Fibroblast of skin of left biceps (primary cell): ENCODE results near the gene ARL4D.

Experiments
- DNase-seq, 2 experiments: peaks; one replicate each; pipeline ENCODE4 v3.0.0-alpha.2; 2013; ENCODE audit warnings: low read depth in 2 of 2

ARL4D gene

DNA sequence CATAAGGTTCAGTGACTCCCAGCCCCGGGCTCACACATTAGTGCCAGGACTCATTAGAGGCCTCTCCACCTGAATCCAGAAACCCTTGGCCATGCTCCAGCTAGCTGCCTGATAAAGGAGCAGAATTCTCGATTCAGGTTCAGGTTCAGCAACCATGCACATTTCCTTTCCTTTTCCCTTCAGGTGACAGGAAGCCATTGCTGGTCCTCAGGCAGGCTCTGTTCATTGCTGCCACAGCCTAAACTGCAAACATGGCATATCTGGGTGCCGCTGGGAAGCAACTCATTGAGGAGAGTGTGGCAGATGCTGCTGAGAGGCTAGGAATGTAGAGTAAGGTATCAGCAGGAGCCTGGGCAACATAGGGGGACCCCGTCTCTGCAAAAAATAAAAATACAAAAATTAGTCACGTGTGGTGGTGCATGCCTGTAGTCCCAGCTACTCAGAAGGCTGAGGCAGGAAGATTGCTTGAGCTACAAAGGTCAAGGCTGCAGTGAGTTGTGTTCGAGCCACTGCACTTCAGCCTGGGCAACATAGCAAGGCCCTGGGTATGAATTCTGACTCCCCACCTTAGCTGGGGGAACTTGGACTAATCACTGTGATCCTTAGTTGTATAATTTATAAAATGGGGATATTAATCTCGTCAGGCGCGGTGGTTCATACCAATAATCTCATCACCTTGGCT, 28.7 kb downstream of the ARL4D start:
- DNase-seq: no peak

DNA sequence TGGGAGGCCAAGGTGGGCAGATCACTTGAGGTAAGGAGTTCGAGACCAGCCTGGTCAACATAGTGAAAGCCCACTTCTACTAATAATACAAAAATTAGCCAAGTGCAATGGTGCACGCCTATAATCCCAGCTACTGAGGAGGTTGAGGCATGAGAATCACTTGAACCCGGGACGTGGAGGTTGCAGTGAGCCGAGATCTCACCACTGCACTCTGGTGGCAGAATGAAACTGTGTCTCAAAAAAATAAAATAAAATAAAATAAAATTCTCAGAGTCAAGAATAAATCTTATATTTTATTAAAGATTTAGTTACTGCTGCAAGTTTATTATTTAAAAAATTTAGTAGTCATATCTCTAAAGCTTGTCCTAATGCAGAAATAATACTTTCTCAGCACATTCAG, 29.7 kb downstream of the ARL4D start:
- DNase-seq: no peak

DNA sequence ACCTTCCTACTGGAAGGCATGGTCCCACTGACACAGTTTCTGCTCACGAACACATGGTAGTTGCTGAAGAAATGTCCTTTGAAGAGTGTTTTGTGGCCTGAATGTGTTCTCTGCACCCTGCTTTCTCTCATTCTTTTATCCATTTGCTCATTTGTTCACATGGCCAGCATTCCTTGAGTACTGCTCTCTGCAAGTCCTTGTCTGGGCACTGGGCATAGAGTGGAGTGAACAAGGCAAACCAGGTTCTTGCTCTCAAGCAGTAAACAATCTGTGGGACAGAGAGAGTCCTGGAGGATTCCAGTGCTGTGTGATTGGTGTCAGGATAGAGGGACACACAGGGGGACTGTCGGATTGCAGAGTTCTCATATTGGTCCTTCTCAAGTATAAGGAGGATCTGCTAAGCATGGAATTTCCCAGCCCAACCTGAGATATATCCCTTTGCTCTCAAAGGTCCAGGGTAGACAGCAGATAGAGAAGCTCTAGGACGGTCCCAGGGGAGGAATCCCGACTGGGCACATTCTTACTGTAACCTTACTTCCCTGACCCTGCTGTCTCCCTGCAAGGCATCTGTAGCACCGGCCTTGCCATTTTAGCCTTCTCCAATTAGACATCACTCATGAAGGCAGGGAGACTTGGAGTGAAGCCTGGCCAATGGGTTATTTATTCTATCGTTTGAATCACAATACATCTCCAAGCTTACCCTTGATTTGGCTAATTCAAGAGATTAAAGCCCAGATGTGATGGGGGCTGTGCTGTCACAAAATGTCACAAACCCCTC, 32.3 kb downstream of the ARL4D start:
- DNase-seq: no peak

DNA sequence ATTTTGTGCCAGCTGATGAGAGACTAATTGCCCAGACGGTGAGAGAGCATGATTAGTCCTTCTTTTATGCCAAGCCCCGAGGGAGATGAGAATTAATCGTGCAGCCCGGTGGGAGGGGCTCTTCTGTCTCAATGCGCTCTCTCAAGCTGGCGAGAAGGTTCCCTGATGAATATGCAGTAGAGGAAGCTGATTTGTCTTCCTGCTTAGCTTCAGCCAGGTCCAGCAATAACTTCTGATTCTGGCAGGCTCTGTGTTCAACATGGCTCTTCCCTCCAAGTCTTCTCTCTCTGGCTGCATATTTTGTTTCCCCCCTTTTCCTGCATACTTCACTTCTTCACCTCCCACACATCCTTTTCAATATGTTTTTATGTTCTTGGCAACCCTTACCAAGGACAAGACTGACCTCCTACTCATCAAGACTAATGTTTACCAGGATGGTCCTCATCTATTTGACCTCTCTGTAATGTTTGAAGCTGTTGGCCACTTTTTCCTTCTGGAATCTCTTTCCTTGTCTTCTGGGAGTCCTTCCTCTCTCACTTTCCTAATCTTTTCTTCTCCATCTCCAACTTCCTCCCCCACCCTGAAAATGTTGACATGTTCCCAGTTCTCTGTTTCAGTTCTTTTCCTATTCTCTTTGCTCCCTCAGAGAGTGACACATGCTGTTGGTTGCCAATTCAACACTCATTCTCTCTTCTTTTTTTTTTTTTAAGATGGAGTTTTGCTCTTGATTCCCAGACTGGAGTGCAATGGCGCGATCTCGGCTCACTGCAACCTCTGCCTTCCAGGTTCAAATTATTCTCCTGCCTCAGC, 33.1 kb downstream of the ARL4D start:
- no peak for DNase-seq

DNA sequence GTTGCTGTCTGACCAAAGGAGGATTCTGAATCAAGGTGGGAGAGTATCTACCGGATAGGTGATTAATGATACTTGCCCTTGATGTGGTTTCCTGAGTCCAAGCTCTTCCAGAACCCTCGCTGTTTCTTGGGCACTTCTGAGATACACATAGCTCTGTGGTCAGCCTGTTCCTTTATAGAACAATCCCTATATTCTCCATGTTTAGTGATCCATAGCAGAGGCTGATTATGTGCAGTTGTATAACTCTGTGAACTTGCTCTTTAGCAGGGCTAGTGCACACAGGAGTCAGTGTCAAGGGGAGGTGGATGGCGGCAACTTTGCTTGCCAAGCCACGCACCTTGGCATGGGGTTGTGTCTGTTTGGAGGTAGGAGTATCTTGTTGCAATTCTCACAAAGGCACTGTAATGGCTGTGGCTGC, 36.1 kb downstream of the ARL4D start:
- no peak for DNase-seq

DNA sequence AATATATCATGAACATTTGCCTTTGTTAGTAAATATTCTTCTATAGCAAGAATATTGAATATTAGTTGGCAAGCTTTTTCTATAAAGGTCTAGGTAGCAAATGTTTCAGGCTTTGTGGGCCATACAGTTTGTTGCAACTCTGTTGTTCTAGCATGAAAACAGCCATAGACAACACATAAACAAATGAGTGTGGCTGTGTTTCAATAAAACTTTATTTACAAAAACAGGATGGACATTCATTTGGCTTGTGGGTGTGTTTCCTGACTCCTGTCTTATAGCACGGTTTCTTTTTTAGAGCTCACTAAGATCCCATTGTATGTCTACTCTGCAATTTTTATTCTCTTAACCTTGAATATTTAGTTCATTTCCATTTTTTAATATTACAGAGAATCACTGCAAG, 39.0 kb downstream of the ARL4D start:
- no peak for DNase-seq

DNA sequence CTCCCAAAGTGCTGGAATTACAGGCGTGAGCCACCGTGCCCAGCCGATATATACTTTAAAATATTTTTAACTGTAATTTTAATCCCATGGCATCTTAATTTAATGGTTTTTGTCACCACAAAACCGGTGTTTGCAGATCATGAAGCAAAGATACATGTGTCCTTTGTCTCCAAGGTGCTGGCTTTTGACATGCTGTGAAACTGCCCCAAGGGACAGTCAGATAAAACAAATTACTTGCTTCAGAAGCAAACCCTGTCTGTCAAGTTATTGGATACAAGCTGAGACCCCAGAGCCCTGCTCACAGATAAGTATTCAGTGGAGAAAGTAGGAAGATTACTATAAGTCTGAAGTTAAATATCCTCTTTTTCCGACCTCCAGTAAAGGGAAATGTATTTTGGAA, 39.8 kb downstream of the ARL4D start:
- no peak for DNase-seq

DNA sequence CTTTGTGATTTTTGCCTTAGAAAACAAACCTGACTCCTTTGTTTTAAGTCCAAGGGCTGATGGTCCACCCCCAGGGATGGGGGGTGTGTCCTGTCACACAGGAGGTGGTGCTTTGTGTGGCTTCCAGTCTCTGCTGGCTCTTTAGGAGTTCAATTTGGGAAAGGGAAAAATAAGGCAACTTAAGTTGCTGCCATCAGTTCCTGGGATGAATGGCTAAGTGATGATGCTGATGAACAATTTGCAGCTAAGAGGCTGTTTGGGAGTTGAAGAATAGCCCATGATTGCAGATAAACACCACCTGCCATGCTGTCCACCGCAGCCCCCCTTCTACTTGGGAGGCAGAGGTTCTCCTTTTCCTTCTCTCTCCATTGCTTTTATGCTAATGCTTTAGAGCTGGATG, 40.2 kb downstream of the ARL4D start:
- DNase-seq: no peak

DNA sequence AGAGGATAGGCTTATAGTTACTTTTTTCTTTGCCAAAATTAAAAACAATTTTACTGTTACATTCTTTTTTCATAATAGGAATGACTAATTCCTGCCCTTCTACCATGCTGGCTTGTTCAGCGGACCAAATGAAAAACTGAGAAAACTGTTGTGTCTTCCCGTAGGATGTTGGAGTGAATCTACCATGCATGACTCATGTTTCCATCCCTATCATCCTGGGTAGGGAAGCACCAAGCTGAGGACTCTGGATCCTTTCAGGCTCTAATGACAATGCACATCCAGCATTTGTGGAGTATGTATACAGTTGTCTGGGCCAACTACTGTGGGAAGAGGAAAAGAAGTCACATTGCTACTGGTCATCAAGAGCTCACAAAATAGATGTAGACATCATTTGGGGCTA, 43.9 kb downstream of the ARL4D start:
- no peak for DNase-seq

DNA sequence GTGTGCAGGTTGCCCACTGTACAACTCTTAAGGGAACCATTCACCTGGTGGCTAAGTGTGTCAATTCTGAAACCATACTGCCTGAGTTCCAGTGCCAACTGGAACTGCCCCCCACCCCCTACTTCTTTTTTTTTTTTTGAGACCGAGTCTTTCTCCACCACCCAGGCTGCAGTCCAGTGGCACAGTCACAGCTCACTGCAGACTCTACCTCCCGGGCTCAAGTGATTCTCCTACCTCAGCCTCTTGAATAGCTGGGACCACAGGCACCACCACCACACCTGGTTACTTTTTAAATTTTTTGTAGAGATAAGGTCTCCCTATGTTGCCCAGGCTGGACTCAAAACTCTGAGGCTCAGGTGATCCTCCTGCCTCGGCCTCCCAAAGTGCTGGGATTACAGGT, 44.6 kb downstream of the ARL4D start:
- no peak for DNase-seq

DNA sequence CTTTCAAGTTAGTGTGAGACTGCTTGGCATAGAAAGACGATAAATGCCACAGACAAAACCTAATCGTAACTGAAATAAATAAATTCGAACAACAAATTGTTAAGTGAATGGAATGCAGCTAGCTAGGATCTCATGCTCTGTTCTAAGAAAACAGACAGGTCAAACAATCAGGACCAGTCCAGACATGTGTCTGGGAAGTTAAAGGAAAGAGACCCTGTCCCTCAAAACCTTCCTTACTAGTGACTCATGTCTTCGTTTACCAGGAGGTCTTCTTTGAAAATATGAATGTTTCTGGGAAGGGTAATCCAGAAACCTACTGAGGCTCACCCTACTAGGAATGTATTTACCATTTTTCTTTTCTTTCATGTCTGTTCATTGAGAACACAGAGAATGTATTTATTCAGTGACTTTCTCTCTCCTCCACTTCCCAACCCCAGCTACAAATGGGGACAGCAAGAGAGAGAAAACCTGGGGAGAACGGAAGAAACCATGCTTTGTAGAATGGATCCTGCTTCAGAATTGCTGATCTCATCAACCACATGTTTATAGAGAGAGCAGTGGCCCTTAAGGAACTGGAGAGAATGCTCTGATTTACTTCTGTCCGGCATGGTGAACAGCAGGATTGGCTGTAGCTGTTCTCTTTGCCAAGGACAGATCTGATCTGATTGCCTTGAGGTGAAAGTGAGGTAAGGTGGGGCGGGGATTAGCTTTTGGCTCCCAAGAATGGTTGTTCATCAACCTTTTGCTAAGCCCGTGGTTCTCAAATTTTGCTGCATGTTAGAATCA, 45.6 kb downstream of the ARL4D start:
- no peak for DNase-seq

DNA sequence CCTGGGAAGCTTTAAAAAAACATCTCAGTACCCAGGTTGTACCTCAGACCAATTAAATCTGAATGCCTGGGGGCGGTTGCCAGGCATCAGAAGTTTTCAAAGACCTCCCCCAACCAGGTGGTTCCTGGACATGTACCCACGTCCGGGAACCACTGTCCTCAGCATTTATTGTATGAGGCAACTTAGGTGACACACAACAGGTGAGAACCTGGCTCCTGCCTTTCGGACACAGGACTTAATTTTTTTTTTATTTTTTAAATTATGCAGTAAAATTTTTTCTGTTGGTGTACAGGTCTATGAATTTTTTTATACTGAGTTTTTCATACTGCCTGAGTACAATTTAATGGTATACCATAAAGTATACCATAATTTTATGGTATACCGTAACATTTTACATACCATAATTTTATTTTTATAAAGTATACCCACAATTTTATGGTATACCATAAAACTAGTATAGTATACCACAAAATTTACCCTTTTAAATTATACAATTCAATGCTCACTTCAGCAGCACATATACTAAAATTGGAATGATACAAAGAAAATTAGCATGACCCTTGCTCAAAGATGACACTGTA, 46.3 kb downstream of the ARL4D start:
- DNase-seq: no peak

DNA sequence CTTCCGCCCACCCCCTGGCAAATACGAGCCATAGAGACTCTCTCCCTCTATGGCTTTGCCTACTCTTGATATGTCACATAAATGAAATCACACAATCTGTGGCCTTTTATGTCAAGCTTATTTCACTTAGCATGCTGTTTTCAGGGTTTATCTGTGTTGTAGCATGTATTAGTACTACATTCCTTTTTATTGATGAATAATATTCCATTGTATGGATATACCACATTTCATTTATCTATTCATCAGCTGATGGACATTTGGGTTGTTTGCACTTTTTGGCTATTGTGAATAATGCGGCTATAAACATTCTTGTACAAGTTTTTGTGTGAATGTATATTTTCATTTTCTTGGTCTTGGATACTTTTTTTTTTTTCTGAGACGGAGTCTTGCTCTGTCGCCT, 48.0 kb downstream of the ARL4D start:
- DNase-seq: no peak

DNA sequence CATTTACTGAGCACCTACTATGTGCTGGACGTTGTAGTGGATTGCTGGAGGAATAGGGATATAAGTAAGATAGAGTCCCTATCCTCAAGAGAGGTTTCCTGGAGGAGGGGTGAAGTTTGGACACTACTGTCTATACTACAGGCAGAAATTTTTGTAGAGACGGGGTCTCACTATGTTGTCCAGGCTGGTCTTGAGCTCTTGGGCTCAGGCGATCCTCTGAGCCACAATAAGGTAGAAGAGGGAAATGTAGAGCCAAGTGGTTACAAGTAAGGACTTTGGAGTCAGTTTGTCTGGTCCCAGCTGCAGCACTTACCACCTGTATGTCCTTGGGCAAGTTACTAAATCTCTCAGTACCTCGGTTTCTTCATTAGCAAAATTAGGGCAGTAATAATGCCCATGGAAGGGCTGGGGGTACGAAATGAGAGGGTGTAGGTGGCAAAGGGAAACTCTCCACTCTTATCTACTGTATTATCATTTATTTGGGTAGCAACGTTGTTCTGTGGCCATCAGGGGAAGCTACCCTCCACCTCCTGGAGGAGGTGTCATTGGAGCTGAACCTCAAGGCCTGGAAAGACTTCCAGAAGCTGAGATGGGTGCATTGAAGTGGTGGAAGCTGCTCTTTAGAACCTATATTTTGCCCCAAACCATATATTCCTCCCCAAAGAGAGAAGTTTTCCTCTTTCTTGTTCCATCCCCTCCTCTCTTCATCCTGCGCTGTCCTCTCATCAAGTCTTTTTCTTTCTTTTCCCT, 50.1 kb downstream of the ARL4D start:
- DNase-seq: no peak

DNA sequence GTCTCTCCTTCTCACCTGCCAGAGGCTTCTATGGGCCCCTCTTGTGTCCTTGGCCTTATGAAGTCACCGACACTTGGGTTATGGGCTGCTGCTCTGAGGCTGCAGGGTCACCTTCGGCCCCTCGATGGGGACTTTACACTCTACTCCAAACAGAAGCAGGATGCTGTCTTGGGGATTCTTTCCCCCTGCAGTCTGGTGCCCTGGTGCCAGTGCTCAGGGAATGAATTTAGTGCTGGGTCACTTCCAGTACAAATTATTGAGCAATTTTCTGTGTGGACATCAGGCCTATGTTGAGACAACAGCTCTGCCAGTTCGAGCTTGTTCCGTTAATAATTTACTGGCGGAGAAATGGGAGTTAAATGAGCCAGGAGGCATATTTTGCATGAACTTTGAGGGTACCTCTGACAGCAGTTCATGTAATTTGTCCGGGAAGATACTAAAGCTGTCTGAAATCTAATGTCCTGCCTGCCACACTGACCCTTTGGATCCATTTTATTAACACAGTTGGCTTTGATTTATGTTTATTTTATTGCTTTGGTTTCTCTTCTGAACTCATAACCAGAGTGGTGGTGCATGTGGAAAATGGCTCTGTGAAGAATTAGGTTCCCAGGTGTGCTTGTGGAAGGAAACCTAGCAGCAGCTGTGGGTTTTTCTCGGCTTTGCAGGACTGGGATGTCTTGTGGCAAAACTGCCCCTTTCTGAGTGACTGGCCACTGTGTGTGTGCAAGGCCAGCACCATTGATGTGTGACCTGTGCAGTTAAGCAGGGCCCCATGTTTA, 50.9 kb downstream of the ARL4D start:
- DNase-seq: no peak
